Glutamatergic neuron (in vitro differentiated cells): ENCODE measurements around the gene TAS1R2. TPM values are rescaled to one million over a fixed set of nuclear protein-coding genes. Genes with fewer than 3 reads are reported as not detected.
"Not testable (repeated sequence)": the region's sequence is repeated elsewhere in the genome, so short reads cannot be mapped to it uniquely, and the experiment has no call there.

ENCODE experiments used
- DNase-seq: peaks from one replicate; pipeline ENCODE4 v3.0.0; 2022
- H3K27ac Mint-ChIP-seq: one replicate; pipeline ENCODE4 v1.8.0; 2020; ENCODE audit warnings: mild to moderate bottlenecking, mixed read lengths, inconsistent platforms; ENCODE audit not compliant: unreplicated experiment
- H3K27me3 Mint-ChIP-seq: one replicate; pipeline ENCODE4 v1.8.0; 2020; ENCODE audit warnings: mild to moderate bottlenecking, moderate library complexity, mixed read lengths, inconsistent platforms; ENCODE audit not compliant: unreplicated experiment
- H3K36me3 Mint-ChIP-seq: one replicate; pipeline ENCODE4 v1.8.0; 2020; ENCODE audit warnings: mild to moderate bottlenecking, mixed read lengths, inconsistent platforms; ENCODE audit not compliant: unreplicated experiment
- H3K4me1 Mint-ChIP-seq: one replicate; pipeline ENCODE4 v1.8.0; 2020; ENCODE audit warnings: mild to moderate bottlenecking, low read depth, mixed read lengths, inconsistent platforms; ENCODE audit not compliant: unreplicated experiment
- H3K4me3 Mint-ChIP-seq: one replicate; pipeline ENCODE4 v1.8.0; 2020; ENCODE audit warnings: mild to moderate bottlenecking, mixed read lengths, inconsistent platforms; ENCODE audit not compliant: unreplicated experiment
- H3K9me3 Mint-ChIP-seq: one replicate; pipeline ENCODE4 v1.8.0; 2020; ENCODE audit warnings: mild to moderate bottlenecking, moderate library complexity, mixed read lengths, inconsistent platforms; ENCODE audit not compliant: unreplicated experiment
- CTCF ChIP-seq: fragments of 200-600 bp; sonication (generic); IDR thresholded peaks from one replicate; pipeline ENCODE4 v1.5.0; 2021; ENCODE audit not compliant: partially characterized antibody, unreplicated experiment
- total RNA-seq: library from RNA; stranded (reverse); fragmentation: NEBNext Ultra II Directional; extraction: Animal tissue kit (Norgen Biotek cat#: 25700); gene quantifications from one replicate; pipeline ENCODE4 v1.2.1, GENCODE V29; 2021; ENCODE audit not compliant: unreplicated experiment

TAS1R2 gene
- total RNA-seq, 1 donor from 2014 or later: not detected

GRCh38 chr1:18874036-18874435, 14.6 kb upstream of the TAS1R2 start:
- H3K4me1 Mint-ChIP-seq: no peaks in the 10 kb centered on the region
- no peaks in the 10 kb centered on the region for H3K36me3 Mint-ChIP-seq
- no peak for DNase-seq
- H3K27ac Mint-ChIP-seq: no peak overlapping the region
- TF ChIP-seq CTCF: no peak
- no peaks in the 10 kb centered on the region for H3K9me3 Mint-ChIP-seq
- H3K27me3 Mint-ChIP-seq: peaks cover 5% of the 10 kb centered on the region
- H3K4me3 Mint-ChIP-seq: no peak overlapping the region

- no peak for TF ChIP-seq CTCF
- H3K9me3 Mint-ChIP-seq: peaks cover 1% of the 10 kb centered on the region
Measured at GRCh38 chr1:18872071-18872611, 12.7 kb upstream of the TAS1R2 start.

GRCh38 chr1:18871401-18872070, 12.1 kb upstream of the TAS1R2 start:
- no peaks in the 10 kb centered on the region for H3K36me3 Mint-ChIP-seq
- no peak for DNase-seq
- peaks cover 1% of the 10 kb centered on the region for H3K9me3 Mint-ChIP-seq
- H3K27me3 Mint-ChIP-seq: no peaks in the 10 kb centered on the region
- no peak overlapping the region for H3K27ac Mint-ChIP-seq
- TF ChIP-seq CTCF: no peak
- H3K4me3 Mint-ChIP-seq: no peak overlapping the region
- H3K4me1 Mint-ChIP-seq: no peaks in the 10 kb centered on the region

More at GRCh38 chr1:18872071-18872611, 12.7 kb upstream of the TAS1R2 start:
- Mint-ChIP-seq H3K27me3 (no peaks in the 10 kb centered on the region), H3K36me3 (no peaks in the 10 kb centered on the region), H3K4me3 (no peak overlapping the region), H3K27ac (no peak overlapping the region), H3K4me1 (no peaks in the 10 kb centered on the region)
- DNase-seq: no peak

- Mint-ChIP-seq H3K27ac (no peak overlapping the region), H3K36me3 (no peaks in the 10 kb centered on the region)
- DNase-seq: no peak
Measured at GRCh38 chr1:18870957-18871356, 11.5 kb upstream of the TAS1R2 start.

GRCh38 chr1:18870595-18870865, 11.1 kb upstream of the TAS1R2 start:
- not testable (repeated sequence) for H3K27ac Mint-ChIP-seq, DNase-seq, H3K27me3 Mint-ChIP-seq, H3K9me3 Mint-ChIP-seq, H3K36me3 Mint-ChIP-seq, H3K4me1 Mint-ChIP-seq, H3K4me3 Mint-ChIP-seq

More at GRCh38 chr1:18870957-18871356, 11.5 kb upstream of the TAS1R2 start:
- Mint-ChIP-seq H3K27me3 (no peaks in the 10 kb centered on the region), H3K4me3 (no peak overlapping the region), H3K4me1 (no peaks in the 10 kb centered on the region), H3K9me3 (peaks cover 1% of the 10 kb centered on the region)
- no peak for TF ChIP-seq CTCF
